Panc1 (cell line): ENCODE data around the gene ARL9.

ENCODE experiments used
- POLR2AphosphoS5 ChIP-seq: IDR thresholded peaks from 2 replicates; pipeline ENCODE4 v1.6.1; 2012; ENCODE audit warnings: mild to moderate bottlenecking, low read depth, low read length, moderate library complexity
- SIN3A ChIP-seq: IDR thresholded peaks from 2 replicates; pipeline ENCODE4 v1.6.1; 2012; ENCODE audit warnings: low read depth, mild to moderate bottlenecking, low read length, moderate library complexity, borderline replicate concordance; ENCODE audit not compliant: insufficient read depth
- TCF7L2 ChIP-seq: IDR thresholded peaks from 2 replicates; pipeline ENCODE4 v1.6.1; 2011; ENCODE audit warnings: mild to moderate bottlenecking, low read depth, low read length, inconsistent platforms
- TF ChIP-seq, protein P1 (sequence below): fragments of 450-650 bp; IDR thresholded peaks from 2 replicates; pipeline ENCODE4 v1.5.1; 2017; ENCODE audit warnings: mild to moderate bottlenecking
- TF ChIP-seq, protein P2 (sequence below), 2 experiments: IDR thresholded peaks; 2 replicates each; pipeline ENCODE4 v1.6.1; 2011 to 2012; ENCODE audit warnings: low read depth in 2 of 2, control low read depth in 1 of 2, low read length in 1 of 2, mild to moderate bottlenecking in 1 of 2, moderate library complexity in 1 of 2; ENCODE audit not compliant: insufficient read depth in 1 of 2

DNA sequence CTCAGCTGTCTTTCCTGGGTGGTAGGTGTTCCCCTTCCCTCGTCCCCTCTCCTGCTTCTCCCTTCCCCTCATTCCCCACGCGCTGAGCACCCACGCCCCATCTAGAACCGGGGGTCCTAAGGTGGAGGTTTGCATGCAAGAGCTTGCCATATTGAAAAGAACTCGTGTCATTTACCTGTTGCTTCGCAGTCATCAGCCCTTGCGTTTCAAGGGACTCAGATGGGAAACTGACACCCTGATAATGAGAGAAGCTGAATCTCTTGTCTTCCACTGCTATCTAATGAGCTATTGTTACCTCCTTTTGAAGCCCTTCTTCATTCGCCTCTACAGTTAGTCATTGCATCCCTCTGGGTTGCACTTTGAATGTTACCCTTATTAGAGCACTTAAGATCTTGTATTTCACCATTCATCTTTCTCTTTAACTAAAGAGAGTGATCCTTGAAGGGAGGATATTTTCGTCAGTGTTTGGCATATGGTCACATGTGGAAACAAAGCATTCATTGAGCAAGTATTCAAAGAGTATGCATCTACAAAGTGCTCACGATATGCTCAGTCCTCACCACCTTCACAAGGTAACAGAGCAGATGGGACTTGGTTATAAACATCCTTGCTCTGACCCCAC is 25.7 kb downstream of the ARL9 start:
- TF ChIP-seq, protein P1, sequence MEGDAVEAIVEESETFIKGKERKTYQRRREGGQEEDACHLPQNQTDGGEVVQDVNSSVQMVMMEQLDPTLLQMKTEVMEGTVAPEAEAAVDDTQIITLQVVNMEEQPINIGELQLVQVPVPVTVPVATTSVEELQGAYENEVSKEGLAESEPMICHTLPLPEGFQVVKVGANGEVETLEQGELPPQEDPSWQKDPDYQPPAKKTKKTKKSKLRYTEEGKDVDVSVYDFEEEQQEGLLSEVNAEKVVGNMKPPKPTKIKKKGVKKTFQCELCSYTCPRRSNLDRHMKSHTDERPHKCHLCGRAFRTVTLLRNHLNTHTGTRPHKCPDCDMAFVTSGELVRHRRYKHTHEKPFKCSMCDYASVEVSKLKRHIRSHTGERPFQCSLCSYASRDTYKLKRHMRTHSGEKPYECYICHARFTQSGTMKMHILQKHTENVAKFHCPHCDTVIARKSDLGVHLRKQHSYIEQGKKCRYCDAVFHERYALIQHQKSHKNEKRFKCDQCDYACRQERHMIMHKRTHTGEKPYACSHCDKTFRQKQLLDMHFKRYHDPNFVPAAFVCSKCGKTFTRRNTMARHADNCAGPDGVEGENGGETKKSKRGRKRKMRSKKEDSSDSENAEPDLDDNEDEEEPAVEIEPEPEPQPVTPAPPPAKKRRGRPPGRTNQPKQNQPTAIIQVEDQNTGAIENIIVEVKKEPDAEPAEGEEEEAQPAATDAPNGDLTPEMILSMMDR: no peak
- TF ChIP-seq, protein P2, sequence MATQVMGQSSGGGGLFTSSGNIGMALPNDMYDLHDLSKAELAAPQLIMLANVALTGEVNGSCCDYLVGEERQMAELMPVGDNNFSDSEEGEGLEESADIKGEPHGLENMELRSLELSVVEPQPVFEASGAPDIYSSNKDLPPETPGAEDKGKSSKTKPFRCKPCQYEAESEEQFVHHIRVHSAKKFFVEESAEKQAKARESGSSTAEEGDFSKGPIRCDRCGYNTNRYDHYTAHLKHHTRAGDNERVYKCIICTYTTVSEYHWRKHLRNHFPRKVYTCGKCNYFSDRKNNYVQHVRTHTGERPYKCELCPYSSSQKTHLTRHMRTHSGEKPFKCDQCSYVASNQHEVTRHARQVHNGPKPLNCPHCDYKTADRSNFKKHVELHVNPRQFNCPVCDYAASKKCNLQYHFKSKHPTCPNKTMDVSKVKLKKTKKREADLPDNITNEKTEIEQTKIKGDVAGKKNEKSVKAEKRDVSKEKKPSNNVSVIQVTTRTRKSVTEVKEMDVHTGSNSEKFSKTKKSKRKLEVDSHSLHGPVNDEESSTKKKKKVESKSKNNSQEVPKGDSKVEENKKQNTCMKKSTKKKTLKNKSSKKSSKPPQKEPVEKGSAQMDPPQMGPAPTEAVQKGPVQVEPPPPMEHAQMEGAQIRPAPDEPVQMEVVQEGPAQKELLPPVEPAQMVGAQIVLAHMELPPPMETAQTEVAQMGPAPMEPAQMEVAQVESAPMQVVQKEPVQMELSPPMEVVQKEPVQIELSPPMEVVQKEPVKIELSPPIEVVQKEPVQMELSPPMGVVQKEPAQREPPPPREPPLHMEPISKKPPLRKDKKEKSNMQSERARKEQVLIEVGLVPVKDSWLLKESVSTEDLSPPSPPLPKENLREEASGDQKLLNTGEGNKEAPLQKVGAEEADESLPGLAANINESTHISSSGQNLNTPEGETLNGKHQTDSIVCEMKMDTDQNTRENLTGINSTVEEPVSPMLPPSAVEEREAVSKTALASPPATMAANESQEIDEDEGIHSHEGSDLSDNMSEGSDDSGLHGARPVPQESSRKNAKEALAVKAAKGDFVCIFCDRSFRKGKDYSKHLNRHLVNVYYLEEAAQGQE (IDR thresholded peaks at IDR 0.05; ENCODE audit: insufficient read depth in 1 of 2, low read depth in 2 of 2, low read length in 1 of 2): no peak
- TF ChIP-seq TCF7L2 (no peak), POLR2AphosphoS5 (no peak), SIN3A (no peak)
